ENCODE results near the gene FGF19.
"Not testable (repeated sequence)": the region's sequence is repeated elsewhere in the genome, so short reads cannot be mapped to it uniquely, and the experiment has no call there.

The FGF19 gene

DNA sequence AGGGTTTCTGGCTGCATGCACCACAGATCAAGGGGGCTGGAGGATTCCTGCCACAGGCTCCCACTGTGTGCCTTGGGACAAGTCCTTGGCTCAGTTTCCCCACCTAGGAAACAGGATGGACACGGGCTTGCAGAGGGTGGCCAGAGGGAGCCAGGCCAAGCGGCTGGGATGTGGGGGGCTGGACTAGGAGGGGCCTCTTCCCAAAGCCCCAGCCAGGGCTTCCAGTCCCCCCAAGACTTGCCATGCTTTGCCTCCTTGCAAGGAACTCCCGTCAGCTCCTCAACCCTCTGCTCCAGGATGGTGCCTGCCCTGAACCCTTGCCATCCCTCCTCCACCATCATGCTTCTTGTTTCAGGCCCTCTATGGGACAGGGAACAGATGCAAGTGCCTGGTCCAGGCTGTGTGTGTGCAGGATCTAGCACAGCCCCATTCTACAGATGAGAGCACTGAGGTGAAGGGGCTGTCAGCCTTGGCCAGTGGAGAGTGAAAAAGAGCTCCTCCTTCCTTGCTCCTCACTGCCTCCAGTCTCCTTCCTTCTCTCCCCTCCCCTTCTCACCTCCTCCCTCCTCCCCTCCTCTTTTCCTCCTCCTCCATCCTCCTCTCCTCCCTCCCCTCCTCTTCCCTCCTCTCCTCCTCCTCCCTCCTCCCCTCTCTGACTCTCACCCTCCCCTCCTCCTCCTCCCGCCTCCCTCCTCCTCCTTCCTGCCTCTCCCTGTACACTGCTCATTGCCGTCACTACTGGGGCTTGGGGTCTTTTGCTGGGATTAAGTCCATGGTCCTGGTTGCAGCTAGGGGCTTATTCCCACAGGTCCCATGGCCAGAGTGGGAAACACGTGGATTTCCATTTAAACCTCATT lies 13.3 kb upstream of the FGF19 start:
- no peak for DNase-seq

DNA sequence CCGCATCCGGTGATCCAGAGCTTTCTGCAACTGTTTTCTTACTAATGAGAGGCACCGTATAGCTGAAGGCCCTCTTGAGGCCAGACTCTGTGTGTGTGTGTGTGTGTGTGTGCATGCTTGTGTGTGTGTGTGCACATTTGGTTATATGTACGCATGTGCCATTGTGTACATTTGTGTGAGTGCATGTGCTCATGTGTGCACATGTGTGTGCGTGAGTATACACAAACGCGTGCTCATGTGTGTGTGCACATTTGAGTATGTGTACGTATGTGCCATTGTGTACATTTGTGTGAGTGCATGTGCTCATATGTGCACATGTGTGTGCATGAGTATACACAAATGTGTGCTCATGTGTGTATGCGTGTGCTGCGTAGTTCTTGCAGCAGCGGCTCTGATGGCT lies 12.3 kb upstream of the FGF19 start:
- DNase-seq = no peak

DNA sequence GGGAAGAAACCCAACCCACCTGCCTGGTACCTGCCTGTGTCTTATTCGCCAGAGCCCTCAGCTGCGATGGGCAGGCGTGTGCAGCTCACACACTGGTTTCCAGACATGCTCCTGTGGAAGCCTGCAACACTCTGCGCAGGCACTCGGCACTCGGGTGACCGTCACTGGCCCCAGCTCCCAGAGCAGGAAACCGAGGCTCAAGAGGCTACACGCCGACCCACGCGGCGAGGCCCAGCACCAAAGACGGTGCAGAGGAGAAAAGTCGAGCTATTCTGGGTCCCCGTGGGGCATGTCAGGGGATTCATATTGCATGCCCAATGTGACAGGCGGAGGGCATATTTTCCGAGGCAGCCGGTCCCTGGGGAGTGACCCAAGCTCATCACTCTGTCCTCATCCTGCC lies 11.6 kb upstream of the FGF19 start:
- DNase-seq = no peak

DNA sequence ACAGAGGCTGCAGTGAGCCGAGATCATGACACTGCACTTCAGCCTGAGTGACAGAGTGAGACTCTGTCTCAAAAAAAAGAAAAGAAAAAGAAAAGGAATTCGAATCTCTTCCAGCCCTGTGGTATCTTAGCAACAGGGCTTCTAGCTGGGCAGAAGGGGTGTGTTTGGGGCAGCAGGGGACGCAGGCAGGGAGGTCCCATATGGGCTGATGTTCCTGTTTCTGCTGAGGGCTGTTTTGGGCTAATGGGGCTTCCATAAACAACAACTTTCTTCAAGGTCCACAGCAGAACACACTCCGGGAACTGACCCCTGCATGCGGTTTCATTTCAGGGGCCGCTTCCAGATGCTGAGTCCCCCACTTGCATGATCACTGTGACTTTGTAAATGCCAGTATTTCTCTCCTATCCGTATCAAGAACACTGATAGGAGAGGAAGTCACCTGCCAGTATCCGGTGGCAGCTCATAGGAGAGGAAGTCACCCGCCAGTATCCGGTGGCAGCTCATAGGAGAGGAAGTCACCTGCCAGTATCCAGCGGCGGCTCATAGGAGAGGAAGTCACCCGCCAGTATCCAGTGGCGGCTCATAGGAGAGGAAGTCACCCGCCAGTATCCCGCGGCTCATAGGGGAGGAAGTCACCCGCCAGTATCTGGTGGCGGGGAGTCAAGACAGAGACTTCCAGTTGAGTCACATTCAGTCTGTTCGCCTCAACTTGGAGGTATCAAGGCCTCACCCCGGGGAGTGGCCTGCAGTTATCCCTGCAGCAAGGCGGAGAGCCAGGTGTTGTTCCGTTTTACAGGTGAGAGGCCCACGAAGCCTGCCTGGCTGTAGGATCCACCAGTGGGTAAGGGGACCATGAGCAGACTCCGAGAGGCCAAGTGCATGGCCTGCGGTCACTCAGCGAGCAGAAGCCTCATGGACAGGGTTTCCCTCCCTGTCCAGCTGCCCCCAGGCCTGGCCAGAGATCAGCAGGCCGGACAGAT lies 8.3 kb upstream of the FGF19 start:
- no peak for DNase-seq

DNA sequence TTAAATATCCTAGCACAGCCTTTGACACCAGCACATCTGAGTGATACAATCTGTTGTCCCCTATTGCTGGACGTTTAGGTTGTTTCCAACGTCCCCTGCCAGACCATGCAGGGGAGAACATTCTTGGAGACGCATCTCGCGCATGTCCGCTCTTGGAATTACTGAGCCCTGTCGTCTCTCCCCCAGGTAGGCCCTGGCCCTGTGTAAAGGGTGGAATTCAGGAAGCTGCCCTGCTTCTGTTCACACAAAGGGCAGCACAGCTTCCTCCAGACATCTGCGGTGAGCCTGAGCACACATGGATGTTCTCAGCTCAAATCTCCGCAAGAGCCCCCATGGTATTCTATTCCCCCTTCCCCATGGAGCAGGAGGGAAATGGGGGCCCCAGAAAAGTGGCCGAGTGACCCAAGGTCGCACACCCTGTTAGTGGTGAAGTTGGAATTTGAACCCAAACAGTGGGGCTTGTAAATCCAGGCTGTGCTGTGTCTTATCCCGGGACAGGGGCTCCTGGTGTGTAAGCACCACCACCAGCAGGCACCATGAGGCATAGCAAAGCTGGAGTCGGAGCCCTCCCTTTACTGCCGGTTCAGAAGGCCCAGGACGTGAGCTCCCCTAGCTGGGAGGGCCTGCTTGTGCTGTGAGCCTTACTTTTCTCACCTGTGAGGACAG lies 5.0 kb upstream of the FGF19 start:
- DNase-seq = no peak

DNA sequence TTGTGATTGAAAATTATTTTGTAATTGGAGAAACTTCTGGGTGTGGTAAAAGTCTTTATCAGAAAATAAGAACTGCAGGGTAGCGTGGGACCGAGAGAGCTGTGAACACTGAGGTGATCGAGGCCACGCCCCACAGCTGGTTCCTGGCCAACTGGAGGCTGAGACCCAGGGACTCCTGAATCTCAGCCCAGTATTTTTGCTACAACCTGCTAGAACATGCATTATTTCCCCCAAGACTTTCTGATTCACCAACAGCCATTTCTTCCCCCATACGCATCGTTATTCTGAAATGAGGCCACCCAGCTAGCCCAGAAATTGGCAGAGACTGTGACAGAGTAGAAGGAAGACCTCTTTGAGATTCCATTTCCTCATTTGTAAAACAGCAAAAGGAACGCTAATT lies 3.4 kb upstream of the FGF19 start:
- no peak for DNase-seq

DNA sequence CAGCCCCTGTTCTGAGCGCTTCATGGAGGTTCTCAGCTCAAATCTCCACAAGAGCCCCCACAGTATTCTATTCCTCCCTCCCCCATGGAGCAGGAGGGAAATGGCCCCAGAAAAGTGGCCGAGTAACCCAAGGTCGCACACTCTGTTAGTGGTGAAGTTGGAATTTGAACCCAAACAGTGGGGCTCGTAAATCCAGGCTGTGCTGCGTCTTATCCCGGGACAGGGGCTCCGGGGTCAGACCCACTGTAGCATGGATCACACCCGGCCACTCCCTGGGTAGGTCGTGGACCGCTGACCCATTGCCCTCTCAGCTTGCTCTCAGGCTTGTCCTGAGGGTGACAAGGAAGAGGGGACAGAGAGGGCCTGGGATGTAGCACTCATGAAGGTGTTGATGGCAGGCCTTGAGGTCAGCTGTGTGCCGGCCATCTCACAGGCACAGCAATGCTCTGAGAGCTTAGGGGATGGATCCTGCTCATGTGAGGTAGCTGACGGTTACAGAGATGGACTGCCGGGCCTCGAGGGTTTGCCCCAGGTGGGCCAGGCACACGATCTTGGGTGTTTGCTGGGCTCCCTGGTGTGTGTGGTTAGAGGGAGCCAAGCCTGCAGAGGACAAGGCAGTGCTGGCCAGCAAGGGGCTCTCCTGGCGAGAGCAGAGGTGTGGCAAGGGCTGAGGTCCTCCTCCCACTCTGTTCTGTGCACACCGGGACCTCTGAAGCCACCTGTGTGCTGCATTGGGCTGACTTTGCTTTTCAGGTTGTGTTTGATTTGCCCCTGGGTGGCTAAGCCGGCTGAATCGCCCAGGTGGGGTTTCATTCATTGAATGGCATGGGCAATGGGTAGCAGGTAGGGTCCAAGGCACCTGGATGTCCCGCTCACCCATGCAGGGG lies 2.3 kb upstream of the FGF19 start:
- no peak for DNase-seq

DNA sequence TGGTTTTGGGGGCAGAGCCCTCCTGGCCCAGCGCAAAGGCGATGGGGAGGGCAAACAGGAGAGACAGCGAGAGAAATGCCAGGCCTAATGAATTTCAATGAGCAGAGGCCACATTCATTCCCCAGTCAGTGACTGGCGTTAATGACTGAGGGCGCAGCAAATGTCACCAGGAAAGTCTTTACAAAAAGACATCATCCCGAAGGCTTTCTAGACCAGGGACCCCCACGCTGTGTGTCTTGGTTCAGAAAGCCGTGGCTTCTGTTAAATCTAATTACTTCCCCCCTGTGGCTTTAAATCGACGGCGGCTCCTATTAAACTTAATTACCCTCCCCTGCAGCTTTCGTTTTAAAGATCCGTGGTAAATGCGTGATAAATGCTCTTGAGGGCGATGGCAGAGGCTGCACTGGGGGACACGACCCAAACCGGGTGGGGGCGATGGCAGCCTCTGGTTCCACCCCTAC lies 1.6 kb upstream of the FGF19 start:
- no peak for DNase-seq

DNA sequence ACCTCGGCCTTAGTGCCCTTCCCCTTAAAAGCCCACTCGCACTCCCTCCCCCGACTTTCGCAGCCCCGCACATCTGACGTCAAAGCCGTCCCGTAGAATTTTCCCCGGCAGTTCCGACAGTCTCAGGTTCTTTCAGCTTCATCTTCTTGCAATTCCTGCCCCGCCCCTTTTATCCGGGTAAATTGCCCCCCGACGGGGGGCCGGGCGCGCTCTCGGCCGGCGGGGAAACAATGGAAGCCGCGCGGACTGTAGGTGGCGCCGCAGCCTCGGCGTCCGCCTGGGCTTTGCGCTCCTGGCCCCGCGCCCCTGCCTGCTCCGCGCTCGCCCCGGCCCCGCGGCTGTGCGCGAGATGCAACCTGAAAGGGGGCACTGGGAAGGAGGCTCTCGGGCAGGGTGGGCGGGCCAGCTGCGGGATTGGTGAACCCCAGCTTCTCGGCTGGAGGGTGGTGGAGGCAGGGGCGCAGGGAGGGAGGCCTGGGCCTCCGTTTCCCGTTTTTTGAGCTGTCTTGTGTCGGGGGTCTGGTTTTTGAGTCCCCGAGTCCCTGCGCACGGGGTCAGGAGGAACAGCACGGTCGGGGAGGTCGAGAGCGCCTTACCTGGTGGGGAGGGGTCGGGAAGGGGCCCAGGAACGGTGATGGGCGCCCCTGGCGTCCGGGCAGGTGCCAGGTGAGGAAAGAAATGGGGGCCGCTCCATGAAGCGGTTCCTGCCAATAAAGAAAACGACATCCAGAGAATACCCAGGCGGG lies 859 bp upstream of the FGF19 start:
- no peak for DNase-seq

DNA sequence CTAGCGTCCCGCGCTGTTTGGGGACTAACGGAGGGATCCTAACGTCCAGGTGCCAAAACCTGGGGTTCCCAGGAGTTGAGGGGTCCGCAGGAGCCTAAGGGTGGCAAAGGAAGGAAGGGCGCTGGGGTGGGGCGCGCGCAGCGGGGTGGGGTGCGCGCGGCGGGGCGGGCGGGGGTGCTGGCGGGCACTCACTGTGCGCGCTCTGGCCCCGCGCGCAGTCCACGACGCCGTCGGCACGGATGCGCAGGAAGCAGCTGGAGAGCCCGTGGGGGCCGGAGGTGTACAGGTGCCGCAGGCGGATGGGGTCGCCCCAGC lies 412 bp downstream of the FGF19 start:
- no peak for DNase-seq

DNA sequence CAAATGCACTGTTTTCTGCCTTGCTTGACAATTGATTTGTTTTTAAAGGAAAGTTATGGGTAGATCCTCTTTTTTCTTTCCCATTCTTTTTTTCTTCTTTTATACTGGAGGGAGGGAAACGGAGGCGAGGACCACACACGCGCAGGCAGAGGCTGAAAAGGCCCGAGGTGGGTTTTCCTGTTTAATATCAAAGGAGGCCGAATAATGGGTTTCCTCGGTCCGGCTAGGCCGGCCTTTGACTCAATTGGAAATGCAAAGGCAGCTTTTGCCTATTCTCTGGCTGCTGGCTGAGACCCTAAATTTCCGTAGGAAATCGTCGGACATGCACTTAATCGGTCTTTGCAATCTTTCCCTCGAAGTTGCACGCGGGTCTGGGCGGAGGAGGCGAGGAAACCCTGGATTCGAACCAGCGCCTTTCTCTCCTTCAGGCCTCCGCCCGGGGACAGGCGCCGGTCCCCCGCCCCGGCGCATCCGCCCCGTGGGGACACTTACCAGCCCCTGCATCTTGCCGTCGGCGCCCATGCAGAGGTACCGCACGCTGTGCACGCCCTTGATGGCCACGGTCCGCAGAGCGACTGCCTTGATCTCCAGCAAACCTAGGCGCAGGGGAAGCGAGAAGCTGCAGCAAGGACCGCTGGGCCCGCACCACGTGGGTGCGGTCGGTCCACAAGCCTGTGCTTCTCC lies 911 bp downstream of the FGF19 start:
- DNase-seq = no peak

DNA sequence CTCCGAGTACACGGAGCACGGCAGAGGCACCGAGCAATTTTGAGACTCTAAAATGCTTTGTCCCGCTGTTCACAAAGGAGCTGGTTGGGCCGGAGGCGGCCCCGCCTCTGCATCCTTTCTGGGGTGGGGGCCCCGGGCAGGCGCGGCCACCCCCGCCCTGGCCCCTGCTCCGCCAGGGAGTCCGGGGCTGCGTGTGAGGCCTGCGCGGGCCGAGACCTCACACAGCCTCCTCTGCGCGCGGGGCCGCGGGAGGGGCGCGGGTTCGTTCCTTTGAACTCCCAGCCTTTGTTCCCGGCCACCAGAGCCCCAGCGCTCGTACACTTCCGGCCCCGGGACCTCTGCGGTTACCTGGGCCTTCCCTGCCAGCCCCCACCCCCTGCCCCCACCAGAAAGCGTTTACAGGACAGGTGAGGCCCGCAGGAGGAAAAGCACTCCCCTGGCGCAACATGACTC lies 1.6 kb downstream of the FGF19 start:
- DNase-seq = no peak

DNA sequence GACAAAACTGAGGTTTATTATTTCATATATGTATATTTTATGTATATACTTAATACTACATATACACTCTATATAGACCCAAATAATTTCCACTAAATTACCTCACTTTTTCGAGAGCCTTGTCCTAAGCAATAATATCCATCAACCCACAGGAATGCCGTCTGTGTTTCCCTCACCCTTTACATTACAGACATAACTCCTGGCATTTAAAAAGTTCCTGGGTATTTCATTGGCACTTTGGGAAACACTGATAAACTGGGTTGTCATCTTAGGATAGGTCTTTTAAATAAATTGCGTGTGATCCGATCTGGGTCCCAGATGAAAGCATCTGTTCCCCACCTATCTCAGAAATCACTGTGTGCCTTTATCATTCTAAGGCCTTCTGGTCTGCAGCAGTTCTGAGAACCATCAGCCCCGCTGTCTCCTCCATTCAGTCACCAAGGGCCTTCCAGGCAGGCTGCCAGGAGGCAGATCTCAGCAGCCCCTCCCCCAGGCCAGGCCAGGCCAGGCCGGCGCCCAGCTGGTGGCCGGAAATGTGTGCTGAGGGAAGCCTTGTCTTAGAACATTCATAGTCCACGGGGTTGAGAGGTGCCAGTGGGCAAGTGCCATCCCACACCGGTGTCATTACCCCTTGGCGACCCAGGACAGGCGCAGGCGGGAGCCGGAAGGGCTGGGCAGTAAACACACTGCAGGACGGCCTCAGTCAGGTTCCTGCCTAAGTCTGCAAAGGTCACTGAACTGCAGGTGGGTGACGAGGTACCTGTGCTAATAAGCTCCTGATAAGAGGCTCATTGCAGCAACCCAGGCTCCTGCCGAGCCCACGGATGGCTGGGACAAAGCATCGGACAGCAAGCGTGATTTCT lies 3.3 kb downstream of the FGF19 start:
- DNase-seq = no peak

DNA sequence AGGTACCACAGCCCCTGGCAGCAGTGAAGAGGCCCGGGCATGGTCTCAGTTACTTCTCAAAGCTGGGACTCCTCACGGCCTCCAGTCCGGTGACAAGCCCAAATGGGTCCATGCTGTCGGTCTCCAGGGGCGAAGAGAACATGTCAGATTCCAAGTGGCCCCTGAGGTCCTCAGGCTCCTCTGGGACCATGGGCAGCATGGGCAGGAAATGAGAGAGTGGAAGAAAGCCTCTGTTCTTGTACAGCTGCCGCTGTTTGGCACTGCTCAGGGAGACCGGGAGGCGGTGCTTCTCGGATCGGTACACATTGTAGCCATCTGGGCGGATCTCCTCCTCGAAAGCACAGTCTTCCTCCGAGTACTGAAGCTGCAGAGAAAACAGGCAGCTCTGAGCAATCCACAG lies 4.6 kb downstream of the FGF19 start:
- DNase-seq = no peak

DNA sequence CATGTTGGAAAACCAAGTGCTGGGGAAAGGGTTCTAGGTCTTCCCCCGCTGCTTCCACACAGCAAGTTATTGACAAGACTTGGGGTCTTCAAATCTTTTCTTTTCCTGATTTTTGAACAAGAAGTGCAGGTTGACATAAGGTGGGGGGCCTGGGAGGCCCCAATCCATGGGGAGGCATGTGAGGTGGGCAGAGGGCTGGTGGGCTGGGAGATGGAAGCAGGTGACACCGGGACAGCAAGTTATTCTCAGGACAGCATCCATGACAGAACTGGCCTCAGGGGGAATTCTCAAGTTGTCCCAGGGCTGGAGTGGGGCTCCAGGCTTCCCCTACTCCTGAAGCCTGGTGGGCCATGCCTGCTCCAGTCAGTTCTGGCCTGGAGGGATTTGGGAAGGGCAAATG lies 5.5 kb downstream of the FGF19 start:
- DNase-seq = no peak

DNA sequence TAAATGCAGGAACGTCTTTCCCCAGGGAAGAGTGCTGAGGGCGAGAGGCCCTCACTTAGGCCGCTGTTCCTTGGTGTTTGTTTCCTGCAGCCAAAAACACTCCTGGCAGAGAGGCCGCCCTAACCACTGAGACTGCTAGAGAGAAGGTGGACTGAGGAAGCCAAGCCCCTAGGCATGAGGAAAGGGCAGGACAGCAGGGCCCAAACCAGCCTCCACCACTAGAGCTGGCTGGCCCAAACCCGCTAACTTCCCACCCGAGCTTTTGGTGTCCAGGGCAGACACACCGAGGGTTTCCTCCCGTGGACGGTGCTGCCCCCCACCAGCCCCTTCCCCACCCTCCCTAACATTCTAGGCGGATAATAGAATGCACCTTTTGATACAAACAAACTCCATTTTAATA lies 6.0 kb downstream of the FGF19 start:
- DNase-seq = no peak

DNA sequence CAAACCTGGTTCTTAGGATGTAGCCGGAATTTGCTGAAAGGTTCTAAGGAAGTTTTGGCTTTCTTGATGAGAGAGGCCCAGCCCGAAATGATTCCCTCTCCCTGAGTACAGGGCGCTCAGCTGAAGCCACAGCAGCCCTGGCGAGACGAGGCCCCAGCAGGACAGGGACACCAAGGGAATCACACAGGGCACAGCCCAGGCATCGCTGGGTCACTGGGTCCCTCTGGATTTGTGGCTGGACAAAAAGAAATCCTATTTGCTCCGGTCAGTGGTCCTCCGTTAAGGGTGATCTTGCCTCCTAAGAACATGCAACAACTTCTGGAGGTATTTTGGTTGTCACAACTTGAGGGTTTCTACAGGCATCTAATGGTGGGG lies 6.4 kb downstream of the FGF19 start:
- DNase-seq = no peak

DNA sequence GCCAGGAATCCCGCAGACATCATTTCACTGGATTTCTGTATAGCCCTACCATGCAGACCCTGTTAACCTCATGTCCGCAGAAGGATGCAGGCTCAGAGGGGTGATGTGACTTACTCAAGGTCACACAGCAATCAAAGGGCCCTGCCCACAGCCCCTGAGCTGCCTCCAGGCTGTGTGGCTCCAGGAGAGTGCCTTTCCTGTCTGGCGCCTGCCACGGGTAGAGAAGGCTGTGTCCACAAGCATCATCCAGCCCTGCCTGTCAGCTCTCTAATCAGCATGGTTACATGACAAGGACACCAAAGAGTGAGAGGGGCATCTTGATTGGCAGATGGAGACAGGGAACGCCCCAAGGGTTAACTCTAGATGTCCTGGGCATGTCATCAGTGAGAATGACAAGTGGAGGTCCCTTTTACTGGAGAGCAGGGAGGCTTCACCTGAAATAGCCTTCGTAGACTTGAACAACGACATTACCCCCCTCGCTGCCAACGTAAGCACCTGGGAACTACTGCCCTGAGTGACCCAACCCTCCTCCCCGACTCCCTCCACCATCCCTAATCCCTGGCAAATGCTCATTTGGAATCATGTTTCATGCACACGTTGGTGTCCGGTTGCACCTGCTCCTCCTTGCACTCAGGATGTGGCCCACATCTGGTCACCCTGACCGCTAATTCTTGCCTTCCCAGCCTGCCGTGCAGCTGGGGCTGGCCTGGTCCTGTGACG lies 6.9 kb downstream of the FGF19 start:
- DNase-seq = no peak

DNA sequence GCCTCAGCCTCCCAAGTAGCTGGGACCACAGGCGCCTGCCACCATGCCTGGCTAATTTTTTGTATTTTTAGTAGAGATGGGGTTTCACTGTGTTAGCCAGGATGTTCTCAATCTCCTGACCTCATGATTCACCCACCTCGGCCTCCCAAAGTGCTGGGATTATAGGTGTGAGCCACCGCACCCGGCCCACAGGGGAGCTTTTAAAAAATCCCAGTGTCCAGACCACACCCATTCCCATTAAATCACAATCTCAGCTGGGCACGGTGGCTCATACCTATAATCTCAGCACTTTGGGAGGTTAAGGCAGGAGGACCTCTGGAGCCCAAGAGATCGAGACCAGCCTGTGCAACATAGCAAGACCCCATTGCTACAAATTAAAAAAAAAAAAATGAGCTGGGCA lies 7.8 kb downstream of the FGF19 start:
- not testable (repeated sequence) for DNase-seq

All from effector CD4-positive, alpha-beta T cell (primary cell).